ENCODE measurements around the gene SETD1B.

Gene SETD1B

DNA sequence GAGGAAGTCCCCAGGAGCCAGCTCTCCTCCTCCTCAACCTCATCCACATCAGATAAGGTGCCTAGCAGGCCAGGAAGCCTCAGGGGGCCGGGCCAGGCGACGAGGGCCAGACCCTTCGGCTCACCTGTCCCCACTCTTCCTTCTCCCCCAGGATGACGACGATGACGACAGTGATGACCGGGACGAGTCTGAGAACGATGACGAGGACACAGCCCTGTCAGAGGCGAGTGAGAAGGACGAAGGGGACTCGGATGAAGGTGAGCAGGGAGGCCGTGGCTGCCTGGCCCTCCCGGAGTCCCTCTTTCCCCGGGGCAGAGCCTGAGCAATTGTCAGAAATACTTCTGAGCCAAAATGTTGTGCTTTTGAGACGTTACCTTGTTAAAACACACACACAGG lies 13.8 kb downstream of the SETD1B start:
- DNase-seq = no peak
- POLR2A ChIA-PET = no interaction called here
- no peak overlapping the region for H3K4me3 ChIP-seq (ENCODE audit: control insufficient read depth in 1 of 7, extremely low read depth in 1 of 7, insufficient read depth in 4 of 7, low read depth in 2 of 7, low read length in 6 of 7)
- H3K9me3 ChIP-seq (ENCODE audit: control extremely low read depth in 1 of 5, control insufficient read depth in 4 of 5, insufficient read depth in 2 of 5, low read depth in 1 of 5, low read length in 4 of 5) = no peaks in the 10 kb centered on the region
- CTCF ChIA-PET = interaction anchor here (5.4 kb wide), 1 partner anchor 23 kb away, joined by 40 read pairs; the partner anchor contains the start of gene RHOF
- no peak overlapping the region for H3K27ac ChIP-seq (ENCODE audit: insufficient read depth in 1 of 2, low read depth in 1 of 2, low read length in 2 of 2, poor library complexity in 1 of 2, severe bottlenecking in 2 of 2)
- WGBS (ENCODE audit: insufficient coverage) = 100% methylated on average over 14 of the region's 18 CpGs
- H3K36me3 ChIP-seq (ENCODE audit: control insufficient read depth in 4 of 4, insufficient read depth in 4 of 4, low read length in 3 of 4) = peaks cover 16 to 85% (median 64%) of the 10 kb centered on the region in 4 experiments
- H3K27me3 ChIP-seq (replicated peaks in 2 of 5; ENCODE audit: control insufficient read depth in 4 of 5, insufficient read depth in 5 of 5, low read length in 4 of 5) = no peaks in the 10 kb centered on the region
- H3K4me1 ChIP-seq (ENCODE audit: control extremely low read depth in 1 of 4, control insufficient read depth in 4 of 4, insufficient read depth in 4 of 4, low read length in 3 of 4) = peaks cover 0 to 8% (median 8%) of the 10 kb centered on the region in 4 experiments

DNA sequence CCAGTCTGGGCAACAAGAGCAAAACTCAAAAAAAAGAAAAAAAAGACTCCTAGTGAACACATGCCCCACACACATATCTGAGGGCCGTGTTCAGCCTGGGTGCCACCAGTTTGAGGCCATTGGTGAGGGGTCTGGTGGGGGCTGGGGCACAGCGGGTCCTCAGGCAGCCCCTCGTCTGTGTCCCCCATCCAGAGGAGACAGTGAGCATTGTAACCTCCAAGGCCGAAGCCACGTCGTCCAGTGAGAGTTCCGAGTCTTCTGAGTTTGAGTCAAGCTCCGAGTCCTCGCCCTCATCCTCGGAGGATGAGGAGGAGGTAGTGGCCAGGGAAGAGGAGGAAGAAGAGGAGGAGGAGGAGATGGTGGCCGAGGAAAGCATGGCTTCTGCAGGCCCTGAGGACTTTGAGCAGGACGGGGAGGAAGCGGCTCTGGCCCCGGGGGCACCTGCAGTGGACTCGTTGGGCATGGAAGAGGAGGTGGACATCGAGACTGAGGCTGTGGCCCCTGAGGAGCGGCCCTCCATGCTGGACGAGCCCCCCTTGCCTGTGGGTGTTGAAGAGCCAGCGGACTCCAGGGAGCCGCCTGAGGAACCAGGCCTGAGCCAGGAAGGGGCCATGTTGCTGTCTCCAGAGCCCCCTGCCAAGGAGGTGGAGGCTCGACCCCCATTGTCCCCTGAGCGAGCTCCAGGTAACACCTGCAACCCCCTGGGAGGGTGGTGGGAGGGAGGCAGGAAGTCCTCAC lies 15.6 kb downstream of the SETD1B start:
- CTCF ChIA-PET = interaction anchor here (1.3 to 5.4 kb wide), 3 partner anchors 12 to 24 kb away, joined by 3 to 40 read pairs (median 3); partner anchors contain the start of gene RHOF
- H3K4me1 ChIP-seq (ENCODE audit: control extremely low read depth in 1 of 4, control insufficient read depth in 4 of 4, insufficient read depth in 4 of 4, low read length in 3 of 4) = no peaks in the 10 kb centered on the region
- H3K27ac ChIP-seq (ENCODE audit: insufficient read depth in 1 of 2, low read depth in 1 of 2, low read length in 2 of 2, poor library complexity in 1 of 2, severe bottlenecking in 2 of 2) = no peak overlapping the region
- POLR2A ChIA-PET = no interaction called here
- H3K9me3 ChIP-seq (ENCODE audit: control extremely low read depth in 1 of 5, control insufficient read depth in 4 of 5, insufficient read depth in 2 of 5, low read depth in 1 of 5, low read length in 4 of 5) = no peaks in the 10 kb centered on the region
- 98% methylated on average over 20 of the region's 22 CpGs for WGBS (ENCODE audit: insufficient coverage)
- DNase-seq = no peak
- H3K4me3 ChIP-seq (ENCODE audit: control insufficient read depth in 1 of 7, extremely low read depth in 1 of 7, insufficient read depth in 4 of 7, low read depth in 2 of 7, low read length in 6 of 7) = no peak overlapping the region
- peaks cover 14 to 88% (median 63%) of the 10 kb centered on the region in 4 experiments for H3K36me3 ChIP-seq (ENCODE audit: control insufficient read depth in 4 of 4, insufficient read depth in 4 of 4, low read length in 3 of 4)
- no peaks in the 10 kb centered on the region for H3K27me3 ChIP-seq (replicated peaks in 2 of 5; ENCODE audit: control insufficient read depth in 4 of 5, insufficient read depth in 5 of 5, low read length in 4 of 5)

DNA sequence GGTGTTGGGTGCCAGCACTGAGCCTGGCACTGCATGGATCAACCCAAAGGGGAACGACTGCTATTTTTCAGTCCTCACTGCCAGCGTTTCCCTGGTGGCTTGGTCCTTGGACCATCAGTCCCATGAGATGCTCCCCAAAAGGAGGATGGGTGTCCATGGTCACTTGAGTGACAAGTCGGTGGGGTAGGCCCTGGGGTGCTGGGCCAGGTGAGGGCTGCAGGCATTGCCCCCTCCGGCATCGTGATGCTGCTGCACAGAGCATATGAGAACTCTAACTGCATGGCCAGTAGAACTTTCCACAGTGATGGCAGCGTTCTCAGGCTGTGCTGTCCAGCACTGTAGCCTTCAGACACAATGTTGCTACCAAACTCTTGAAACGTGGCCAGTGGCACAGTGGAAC lies 16.2 kb downstream of the SETD1B start:
- H3K27me3 ChIP-seq (replicated peaks in 2 of 5; ENCODE audit: control insufficient read depth in 4 of 5, insufficient read depth in 5 of 5, low read length in 4 of 5) = no peaks in the 10 kb centered on the region
- H3K9me3 ChIP-seq (ENCODE audit: control extremely low read depth in 1 of 5, control insufficient read depth in 4 of 5, insufficient read depth in 2 of 5, low read depth in 1 of 5, low read length in 4 of 5) = no peaks in the 10 kb centered on the region
- ChIA-PET POLR2A (no interaction called here), CTCF (interaction anchor here (1.1 to 1.3 kb wide), 4 partner anchors 13 to 26 kb away, joined by 3 to 4 read pairs (median 3); no protein-coding TSS in a partner anchor)
- H3K36me3 ChIP-seq (ENCODE audit: control insufficient read depth in 4 of 4, insufficient read depth in 4 of 4, low read length in 3 of 4) = peaks cover 14 to 86% (median 59%) of the 10 kb centered on the region in 4 experiments
- H3K27ac ChIP-seq (ENCODE audit: insufficient read depth in 1 of 2, low read depth in 1 of 2, low read length in 2 of 2, poor library complexity in 1 of 2, severe bottlenecking in 2 of 2) = no peak overlapping the region
- WGBS (ENCODE audit: insufficient coverage) = 88% methylated on average over 6 of the region's 7 CpGs
- DNase-seq = no peak
- no peaks in the 10 kb centered on the region for H3K4me1 ChIP-seq (ENCODE audit: control extremely low read depth in 1 of 4, control insufficient read depth in 4 of 4, insufficient read depth in 4 of 4, low read length in 3 of 4)
- H3K4me3 ChIP-seq (ENCODE audit: control insufficient read depth in 1 of 7, extremely low read depth in 1 of 7, insufficient read depth in 4 of 7, low read depth in 2 of 7, low read length in 6 of 7) = no peak overlapping the region

DNA sequence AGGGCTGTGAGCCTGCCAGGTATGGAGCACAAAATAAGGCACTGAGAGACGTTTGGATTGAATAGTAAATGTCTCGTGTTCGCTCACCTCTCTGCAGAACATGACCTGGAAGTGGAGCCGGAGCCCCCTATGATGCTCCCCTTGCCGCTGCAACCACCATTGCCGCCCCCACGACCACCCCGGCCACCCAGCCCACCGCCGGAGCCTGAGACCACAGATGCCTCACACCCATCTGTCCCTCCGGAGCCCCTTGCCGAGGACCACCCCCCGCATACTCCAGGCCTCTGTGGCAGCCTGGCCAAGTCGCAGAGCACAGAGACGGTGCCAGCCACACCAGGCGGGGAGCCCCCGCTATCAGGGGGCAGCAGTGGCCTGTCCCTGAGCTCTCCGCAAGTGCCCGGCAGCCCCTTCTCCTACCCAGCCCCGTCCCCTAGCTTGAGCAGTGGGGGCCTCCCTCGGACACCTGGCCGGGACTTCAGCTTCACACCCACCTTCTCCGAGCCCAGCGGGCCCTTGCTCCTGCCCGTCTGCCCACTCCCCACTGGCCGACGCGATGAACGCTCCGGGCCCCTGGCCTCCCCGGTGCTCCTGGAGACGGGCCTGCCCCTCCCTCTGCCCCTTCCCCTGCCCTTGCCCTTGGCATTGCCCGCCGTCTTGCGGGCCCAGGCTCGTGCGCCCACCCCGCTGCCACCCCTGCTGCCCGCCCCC lies 18.7 kb downstream of the SETD1B start:
- DNase-seq = no peak
- POLR2A ChIA-PET = no interaction called here
- WGBS (ENCODE audit: insufficient coverage) = 98% methylated on average over 26 of the region's 39 CpGs
- no peaks in the 10 kb centered on the region for H3K4me1 ChIP-seq (ENCODE audit: control extremely low read depth in 1 of 4, control insufficient read depth in 4 of 4, insufficient read depth in 4 of 4, low read length in 3 of 4)
- H3K36me3 ChIP-seq (ENCODE audit: control insufficient read depth in 4 of 4, insufficient read depth in 4 of 4, low read length in 3 of 4) = peaks cover 6 to 85% (median 55%) of the 10 kb centered on the region in 4 experiments
- H3K27me3 ChIP-seq (replicated peaks in 2 of 5; ENCODE audit: control insufficient read depth in 4 of 5, insufficient read depth in 5 of 5, low read length in 4 of 5) = no peaks in the 10 kb centered on the region
- CTCF ChIA-PET = interaction anchor here (1.2 to 4.9 kb wide), 3 partner anchors 15 to 28 kb away, joined by 3 to 33 read pairs (median 4); partner anchors contain the start of gene RHOF
- H3K27ac ChIP-seq (ENCODE audit: insufficient read depth in 1 of 2, low read depth in 1 of 2, low read length in 2 of 2, poor library complexity in 1 of 2, severe bottlenecking in 2 of 2) = no peak overlapping the region
- H3K9me3 ChIP-seq (ENCODE audit: control extremely low read depth in 1 of 5, control insufficient read depth in 4 of 5, insufficient read depth in 2 of 5, low read depth in 1 of 5, low read length in 4 of 5) = no peaks in the 10 kb centered on the region
- no peak overlapping the region for H3K4me3 ChIP-seq (ENCODE audit: control insufficient read depth in 1 of 7, extremely low read depth in 1 of 7, insufficient read depth in 4 of 7, low read depth in 2 of 7, low read length in 6 of 7)

DNA sequence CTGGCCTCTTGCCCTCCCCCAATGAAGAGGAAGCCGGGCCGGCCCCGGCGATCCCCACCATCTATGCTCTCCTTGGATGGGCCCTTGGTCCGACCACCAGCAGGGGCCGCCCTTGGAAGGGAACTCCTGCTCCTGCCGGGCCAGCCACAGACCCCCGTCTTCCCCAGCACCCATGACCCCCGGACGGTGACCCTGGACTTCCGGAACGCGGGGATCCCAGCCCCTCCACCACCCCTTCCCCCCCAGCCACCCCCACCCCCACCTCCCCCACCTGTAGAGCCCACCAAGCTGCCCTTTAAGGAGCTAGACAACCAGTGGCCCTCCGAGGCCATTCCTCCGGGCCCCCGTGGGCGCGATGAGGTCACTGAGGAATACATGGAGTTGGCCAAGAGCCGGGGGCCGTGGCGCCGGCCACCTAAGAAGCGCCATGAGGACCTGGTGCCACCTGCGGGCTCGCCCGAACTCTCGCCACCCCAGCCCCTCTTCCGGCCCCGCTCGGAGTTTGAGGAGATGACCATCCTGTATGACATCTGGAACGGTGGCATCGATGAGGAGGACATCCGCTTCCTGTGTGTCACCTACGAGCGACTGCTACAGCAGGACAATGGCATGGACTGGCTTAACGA lies 19.4 kb downstream of the SETD1B start:
- Histone ChIP-seq H3K4me1 (ENCODE audit: control extremely low read depth in 1 of 4, control insufficient read depth in 4 of 4, insufficient read depth in 4 of 4, low read length in 3 of 4) (no peaks in the 10 kb centered on the region), H3K27me3 (replicated peaks in 2 of 5; ENCODE audit: control insufficient read depth in 4 of 5, insufficient read depth in 5 of 5, low read length in 4 of 5) (no peaks in the 10 kb centered on the region), H3K9me3 (ENCODE audit: control extremely low read depth in 1 of 5, control insufficient read depth in 4 of 5, insufficient read depth in 2 of 5, low read depth in 1 of 5, low read length in 4 of 5) (no peaks in the 10 kb centered on the region), H3K4me3 (ENCODE audit: control insufficient read depth in 1 of 7, extremely low read depth in 1 of 7, insufficient read depth in 4 of 7, low read depth in 2 of 7, low read length in 6 of 7) (no peak overlapping the region), H3K27ac (ENCODE audit: insufficient read depth in 1 of 2, low read depth in 1 of 2, low read length in 2 of 2, poor library complexity in 1 of 2, severe bottlenecking in 2 of 2) (no peak overlapping the region), H3K36me3 (ENCODE audit: control insufficient read depth in 4 of 4, insufficient read depth in 4 of 4, low read length in 3 of 4) (peaks cover 6 to 86% (median 55%) of the 10 kb centered on the region in 4 experiments)
- ChIA-PET POLR2A (no interaction called here), CTCF (interaction anchor here (0.8 to 4.9 kb wide), 5 partner anchors 12 to 29 kb away, joined by 3 to 33 read pairs (median 4); partner anchors contain the start of gene RHOF)
- DNase-seq = no peak
- over 99% methylated on average over 25 of the region's 36 CpGs for WGBS (ENCODE audit: insufficient coverage)

DNA sequence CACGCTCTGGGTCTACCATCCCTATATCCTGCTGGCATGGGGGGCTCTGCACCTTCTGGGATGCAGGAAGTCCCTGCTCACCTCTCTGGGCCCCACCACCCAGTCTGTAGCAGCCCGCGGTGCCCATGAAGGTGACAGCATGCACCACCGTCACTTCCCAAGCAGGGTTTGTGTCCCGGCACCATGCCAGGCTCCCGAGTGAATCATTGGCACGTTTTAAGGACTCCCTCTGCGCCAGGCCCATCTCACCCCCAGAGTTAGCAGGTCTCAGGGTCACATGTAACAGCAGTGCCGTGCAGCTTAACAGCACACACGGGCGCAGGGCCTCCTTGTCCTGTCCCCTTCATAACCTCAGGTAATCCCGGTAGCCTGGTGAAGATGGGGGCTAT lies 19.9 kb downstream of the SETD1B start:
- ChIA-PET POLR2A (no interaction called here), CTCF (interaction anchor here (0.8 to 4.9 kb wide), 5 partner anchors 12 to 69 kb away, joined by 4 to 33 read pairs (median 9); partner anchors contain the start of gene RHOF)
- no peaks in the 10 kb centered on the region for H3K4me1 ChIP-seq (ENCODE audit: control extremely low read depth in 1 of 4, control insufficient read depth in 4 of 4, insufficient read depth in 4 of 4, low read length in 3 of 4)
- H3K9me3 ChIP-seq (ENCODE audit: control extremely low read depth in 1 of 5, control insufficient read depth in 4 of 5, insufficient read depth in 2 of 5, low read depth in 1 of 5, low read length in 4 of 5) = no peaks in the 10 kb centered on the region
- WGBS (ENCODE audit: insufficient coverage) = 88% methylated on average over 10 of the region's 12 CpGs
- DNase-seq = no peak
- H3K36me3 ChIP-seq (ENCODE audit: control insufficient read depth in 4 of 4, insufficient read depth in 4 of 4, low read length in 3 of 4) = peaks cover 6 to 89% (median 60%) of the 10 kb centered on the region in 4 experiments
- H3K27ac ChIP-seq (ENCODE audit: insufficient read depth in 1 of 2, low read depth in 1 of 2, low read length in 2 of 2, poor library complexity in 1 of 2, severe bottlenecking in 2 of 2) = no peak overlapping the region
- no peak overlapping the region for H3K4me3 ChIP-seq (ENCODE audit: control insufficient read depth in 1 of 7, extremely low read depth in 1 of 7, insufficient read depth in 4 of 7, low read depth in 2 of 7, low read length in 6 of 7)
- H3K27me3 ChIP-seq (replicated peaks in 2 of 5; ENCODE audit: control insufficient read depth in 4 of 5, insufficient read depth in 5 of 5, low read length in 4 of 5) = no peaks in the 10 kb centered on the region

All from common myeloid progenitor, CD34-positive (primary cell).